HPDE6-E6E7 (cell line): ENCODE results near the gene IPO9.

Experiments
- DNase-seq: peaks from one replicate; pipeline ENCODE4 v3.0.0; 2011; ENCODE audit warnings: missing footprints; ENCODE audit errors: extremely low spot score

IPO9 gene

GRCh38 chr1:201828820-201829774, at the start of gene IPO9:
Gene IPO9, plus strand, starts transcription at chr1:201829157. Its CDS starts 53 bp downstream, at chr1:201829210.
- peak; percentile 96 for DNase-seq

- DNase-seq: no peak
These were observed 49.5 kb upstream of the IPO9 start for GRCh38 chr1:201779351-201779880.

GRCh38 chr1:201780952-201781351, 48.0 kb upstream of the IPO9 start:
- DNase-seq: no peak

- DNase-seq: no peak
These were observed 47.5 kb upstream of the IPO9 start for GRCh38 chr1:201781437-201781836.

GRCh38 chr1:201782353-201782752, 46.6 kb upstream of the IPO9 start:
- no peak for DNase-seq

- DNase-seq: no peak
These were observed 45.9 kb upstream of the IPO9 start for GRCh38 chr1:201783058-201783457.

GRCh38 chr1:201783572-201783971, 45.4 kb upstream of the IPO9 start:
- no peak for DNase-seq

- DNase-seq: peak; percentile 71
These were observed 43.7 kb upstream of the IPO9 start for GRCh38 chr1:201785291-201785690.

GRCh38 chr1:201786824-201787223, 42.1 kb upstream of the IPO9 start:
- DNase-seq: no peak

- DNase-seq: no peak
These were observed 40.7 kb upstream of the IPO9 start for GRCh38 chr1:201788296-201788695.

GRCh38 chr1:201789245-201789644, 39.7 kb upstream of the IPO9 start:
- DNase-seq: no peak

GRCh38 chr1:201790261-201790660, 38.7 kb upstream of the IPO9 start:
- DNase-seq: peak; percentile 29

GRCh38 chr1:201791051-201791778, 37.7 kb upstream of the IPO9 start:
- DNase-seq: no peak

- DNase-seq: no peak
These were observed 37.2 kb upstream of the IPO9 start for GRCh38 chr1:201791779-201792173.

GRCh38 chr1:201792534-201793305, 36.2 kb upstream of the IPO9 start:
- peak; percentile 78 for DNase-seq

- no peak for DNase-seq
These were observed 35.5 kb upstream of the IPO9 start for GRCh38 chr1:201793306-201793925.

GRCh38 chr1:201795066-201795465, 33.9 kb upstream of the IPO9 start:
- DNase-seq: no peak

GRCh38 chr1:201800246-201800645, 28.7 kb upstream of the IPO9 start:
- DNase-seq: no peak

- DNase-seq: no peak
These were observed 22.2 kb upstream of the IPO9 start for GRCh38 chr1:201806801-201807200.

GRCh38 chr1:201807958-201808632, 20.9 kb upstream of the IPO9 start:
- no peak for DNase-seq

- no peak for DNase-seq
These were observed 20.3 kb upstream of the IPO9 start for GRCh38 chr1:201808633-201808990.
